Activated T-cell treated with anti-CD3 and anti-CD28 coated beads, Interleukin-2, amount 50 U/mL, for 72 hours (primary cell): ENCODE results near the gene HSH2D. TPM values are rescaled to one million over a fixed set of nuclear protein-coding genes. Genes with fewer than 3 reads are reported as not detected.
"Not testable (repeated sequence)": the region's sequence is repeated elsewhere in the genome, so short reads cannot be mapped to it uniquely, and the experiment has no call there.

Source experiments
- ATAC-seq, 2 donors: fragments of 150-1000 bp; cut with Tn5 transposase; replicated peaks in 1 of 2; 2 replicates each; pipeline ENCODE4 v1.10.0; 2021; ENCODE audit warnings: moderate library complexity in 2 of 2, mild to moderate bottlenecking in 1 of 2
- DNase-seq, 2 donors: peaks; one replicate each; pipeline ENCODE4 v3.0.0; 2021 to 2022; ENCODE audit warnings: mixed read lengths in 1 of 2
- H3K27ac Mint-ChIP-seq: one replicate; pipeline ENCODE4 v1.8.0; 2022; ENCODE audit warnings: mild to moderate bottlenecking, moderate library complexity, mixed read lengths
- H3K27me3 Mint-ChIP-seq: one replicate; pipeline ENCODE4 v1.8.0; 2022; ENCODE audit warnings: low read depth, mixed read lengths
- H3K36me3 Mint-ChIP-seq, 2 donors: one replicate each; pipeline ENCODE4 v1.8.0; 2022; ENCODE audit warnings: mixed read lengths in 2 of 2, mild to moderate bottlenecking in 1 of 2; ENCODE audit not compliant: insufficient read depth in 2 of 2
- H3K4me1 Mint-ChIP-seq: one replicate; pipeline ENCODE4 v1.8.0; 2022; ENCODE audit warnings: low read depth, mixed read lengths
- H3K4me3 Mint-ChIP-seq, 2 donors: one replicate each; pipeline ENCODE4 v1.8.0; 2022; ENCODE audit warnings: mild to moderate bottlenecking in 2 of 2, mixed read lengths in 2 of 2, moderate library complexity in 2 of 2
- H3K9me3 Mint-ChIP-seq, 2 donors: one replicate each; pipeline ENCODE4 v1.8.0; 2022; ENCODE audit warnings: mixed read lengths in 2 of 2
- total RNA-seq, 2 donors: library from RNA; stranded (reverse); gene quantifications; one replicate each; pipeline ENCODE4 v1.2.3, GENCODE V29; 2022

The HSH2D gene, protein sequence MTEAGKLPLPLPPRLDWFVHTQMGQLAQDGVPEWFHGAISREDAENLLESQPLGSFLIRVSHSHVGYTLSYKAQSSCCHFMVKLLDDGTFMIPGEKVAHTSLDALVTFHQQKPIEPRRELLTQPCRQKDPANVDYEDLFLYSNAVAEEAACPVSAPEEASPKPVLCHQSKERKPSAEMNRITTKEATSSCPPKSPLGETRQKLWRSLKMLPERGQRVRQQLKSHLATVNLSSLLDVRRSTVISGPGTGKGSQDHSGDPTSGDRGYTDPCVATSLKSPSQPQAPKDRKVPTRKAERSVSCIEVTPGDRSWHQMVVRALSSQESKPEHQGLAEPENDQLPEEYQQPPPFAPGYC
- total RNA-seq: 10 to 100 TPM; 29.9 to 37.2 TPM

DNA sequence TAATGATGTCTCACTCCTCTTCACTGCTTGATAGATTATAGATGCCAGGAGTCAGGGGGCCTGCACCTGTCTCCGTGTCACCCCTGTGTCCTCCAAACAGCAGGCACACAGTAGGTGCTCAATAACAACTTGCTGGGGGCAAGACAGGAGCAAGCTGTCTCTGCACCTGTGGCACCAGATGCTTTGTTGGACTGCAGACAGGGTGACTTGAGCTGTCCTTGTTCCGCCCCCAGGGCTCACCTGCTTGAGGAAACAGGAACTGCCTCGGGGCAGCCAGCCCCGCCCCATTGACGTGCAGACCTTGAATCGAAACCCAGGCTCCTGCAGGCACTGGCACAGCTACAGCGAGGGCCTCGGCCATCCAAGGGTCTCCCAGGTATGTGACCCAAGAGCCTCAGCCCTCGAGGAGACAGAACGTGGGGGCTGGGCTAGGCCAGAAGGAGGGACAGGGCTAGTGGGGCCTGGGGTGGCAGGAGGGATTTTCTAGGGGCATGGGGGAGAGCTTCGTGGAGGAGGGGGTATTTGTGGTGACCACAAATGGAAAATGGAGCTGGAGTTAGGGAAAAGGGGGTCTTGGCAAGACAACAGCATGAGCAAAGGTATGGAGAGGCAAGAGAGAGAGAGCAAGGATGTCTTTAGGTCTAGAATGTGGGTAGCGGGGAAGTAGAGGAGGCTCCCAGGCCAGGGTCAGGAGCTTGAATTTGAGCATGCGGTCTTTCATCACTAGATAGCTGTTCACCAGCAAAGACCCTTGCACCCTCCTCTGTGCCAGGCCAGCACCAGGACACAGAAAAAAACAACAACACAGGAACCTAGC is at the start of gene HSH2D:
TSS of gene HSH2D (plus strand) at position 287 of the 817 bp plus-strand sequence. CDS start 5,066 bp downstream, outside the sequence.
- no peaks in the 10 kb centered on the region for H3K27me3 Mint-ChIP-seq
- H3K4me3 Mint-ChIP-seq: peak within 1 kb of the TSS; percentile 95 to 99
- ATAC-seq (peak; percentile 96 to 99), DNase-seq (peak; percentile 84 to 86)
- H3K4me1 Mint-ChIP-seq: peaks cover 39% of the 10 kb centered on the region
- no peaks in the 10 kb centered on the region for H3K9me3 Mint-ChIP-seq
- peak within 1 kb of the TSS; percentile 91 for H3K27ac Mint-ChIP-seq
- peaks cover 6 to 8% of the 10 kb centered on the region in 2 donors for H3K36me3 Mint-ChIP-seq

DNA sequence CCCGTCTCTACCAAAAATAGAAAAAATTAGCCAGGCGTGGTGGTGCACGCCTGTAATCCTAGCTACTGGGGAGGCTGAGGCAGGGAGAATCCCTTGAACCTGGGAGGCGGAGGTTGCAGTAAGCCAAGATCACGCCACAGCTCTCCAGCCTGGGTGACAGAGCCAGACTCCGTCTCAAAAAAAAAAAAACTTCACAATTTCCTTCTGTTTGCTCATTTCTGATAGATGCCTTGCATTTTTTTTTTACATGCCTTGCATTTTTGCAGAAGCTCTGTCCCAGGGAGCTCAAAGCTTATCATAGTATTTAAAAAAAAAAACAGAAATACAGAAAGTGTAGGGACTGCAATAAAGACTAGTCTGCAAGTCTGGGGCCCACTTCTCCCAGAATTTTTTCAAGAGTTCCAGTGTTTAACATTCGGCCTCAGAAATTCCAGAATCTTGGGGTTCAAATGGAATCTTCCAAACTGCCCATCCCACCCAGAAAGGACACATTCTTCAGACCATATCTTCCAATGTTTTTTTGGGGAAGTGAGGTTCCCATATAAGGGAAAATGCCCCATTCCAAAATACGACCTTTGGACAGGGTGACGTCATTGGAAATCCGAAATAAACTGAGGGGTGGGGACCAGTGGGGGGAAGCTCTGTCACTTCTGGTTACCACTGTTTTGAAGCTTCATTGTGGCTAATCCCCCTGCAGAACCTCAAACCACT is 49.0 kb upstream of the HSH2D start:
- Mint-ChIP-seq H3K27me3 (no peaks in the 10 kb centered on the region), H3K4me1 (peaks cover 53% of the 10 kb centered on the region), H3K4me3 (peak overlapping the region; percentile 21 to 72), H3K27ac (no peak overlapping the region), H3K36me3 (peaks cover 40 to 63% of the 10 kb centered on the region in 2 donors), H3K9me3 (no peaks in the 10 kb centered on the region)
- ATAC-seq: no peak
- DNase-seq: no peak

DNA sequence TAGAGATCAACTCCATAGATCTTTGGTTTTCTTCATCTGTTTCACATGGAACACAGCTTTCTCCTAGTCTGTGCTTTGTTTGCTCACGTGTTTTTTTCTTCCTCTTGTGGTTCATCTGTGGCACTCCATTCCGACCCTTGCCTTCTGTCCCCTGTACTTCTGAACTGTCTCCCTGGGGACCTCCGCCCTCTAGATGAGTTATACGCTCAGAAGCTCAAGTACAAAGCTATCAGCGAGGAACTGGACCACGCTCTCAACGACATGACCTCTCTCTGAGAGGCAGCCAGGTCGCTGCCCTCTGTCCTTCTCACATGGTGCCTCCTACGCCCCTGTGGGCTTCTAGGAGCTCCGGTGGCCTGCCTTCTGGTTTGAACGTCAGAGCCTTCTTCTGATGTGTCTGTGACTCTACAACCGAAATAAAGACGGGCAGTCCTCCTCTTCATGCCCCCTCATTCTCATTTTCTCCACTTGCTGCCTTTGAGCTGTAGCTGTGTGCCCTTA is 48.4 kb upstream of the HSH2D start:
- Mint-ChIP-seq H3K9me3 (no peaks in the 10 kb centered on the region), H3K36me3 (peaks cover 40 to 67% of the 10 kb centered on the region in 2 donors), H3K4me1 (peaks cover 53% of the 10 kb centered on the region), H3K27ac (peak overlapping the region; percentile 29), H3K4me3 (peak overlapping the region; percentile 21 to 72), H3K27me3 (no peaks in the 10 kb centered on the region)
- peak; percentile 75 to 88 for ATAC-seq
- DNase-seq: peak in 1 of 2 donors; percentile 50

DNA sequence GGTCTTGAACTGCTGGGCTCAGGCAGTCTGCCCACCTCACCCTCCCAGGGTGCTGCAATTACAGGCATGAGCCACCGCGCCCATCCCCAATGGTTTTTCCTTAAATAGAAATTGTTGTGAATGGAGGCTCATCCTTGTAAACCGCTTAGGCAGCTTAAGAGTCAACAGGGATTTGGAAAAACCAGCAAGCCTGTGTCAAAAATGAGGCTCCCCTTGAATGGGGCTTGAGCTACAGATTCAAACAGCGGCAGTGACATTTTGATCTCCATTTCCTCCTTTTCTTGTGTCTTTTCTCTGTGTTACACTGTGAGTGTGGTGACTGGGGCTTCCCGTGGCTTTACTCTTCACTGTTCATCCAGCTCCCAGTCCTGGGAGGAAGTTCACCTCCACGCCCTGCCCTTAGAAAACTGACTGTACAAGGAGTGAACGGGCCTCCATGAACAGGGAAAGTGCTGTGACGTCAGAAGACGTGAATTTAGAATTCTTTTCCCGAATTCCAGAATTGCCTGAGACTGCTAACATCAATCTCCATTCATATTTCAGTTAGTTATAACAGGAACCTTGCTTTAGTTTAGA is 47.1 kb upstream of the HSH2D start:
- Mint-ChIP-seq H3K27ac (peak overlapping the region; percentile 62), H3K36me3 (peaks cover 37 to 66% of the 10 kb centered on the region in 2 donors)

DNA sequence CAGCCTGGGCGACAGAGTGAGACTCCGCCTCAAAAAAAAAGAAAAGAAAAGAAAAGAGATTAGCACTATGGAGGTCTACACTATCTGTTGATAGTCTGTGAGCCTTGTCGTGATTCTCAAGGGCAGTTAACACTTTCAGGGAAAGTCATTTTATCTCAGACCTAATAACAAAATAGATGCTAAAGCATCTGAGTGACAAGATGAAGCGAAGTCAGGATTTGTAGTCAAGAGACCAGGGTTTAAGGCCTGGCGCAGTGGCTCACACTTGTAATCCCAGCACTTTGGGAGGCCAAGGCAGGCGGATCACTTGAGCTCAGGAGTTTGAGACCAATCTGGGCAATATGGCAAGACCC is 45.1 kb upstream of the HSH2D start:
- no peak for ATAC-seq
- H3K27me3 Mint-ChIP-seq: no peaks in the 10 kb centered on the region

More for the DNA sequence above, 47.1 kb upstream of the HSH2D start:
- DNase-seq (no peak), ATAC-seq (no peak)
- H3K4me1 Mint-ChIP-seq: peaks cover 53% of the 10 kb centered on the region
- no peaks in the 10 kb centered on the region for H3K27me3 Mint-ChIP-seq
- peak overlapping the region in 1 of 2 donors; percentile 51 for H3K4me3 Mint-ChIP-seq
- H3K9me3 Mint-ChIP-seq: no peaks in the 10 kb centered on the region

DNA sequence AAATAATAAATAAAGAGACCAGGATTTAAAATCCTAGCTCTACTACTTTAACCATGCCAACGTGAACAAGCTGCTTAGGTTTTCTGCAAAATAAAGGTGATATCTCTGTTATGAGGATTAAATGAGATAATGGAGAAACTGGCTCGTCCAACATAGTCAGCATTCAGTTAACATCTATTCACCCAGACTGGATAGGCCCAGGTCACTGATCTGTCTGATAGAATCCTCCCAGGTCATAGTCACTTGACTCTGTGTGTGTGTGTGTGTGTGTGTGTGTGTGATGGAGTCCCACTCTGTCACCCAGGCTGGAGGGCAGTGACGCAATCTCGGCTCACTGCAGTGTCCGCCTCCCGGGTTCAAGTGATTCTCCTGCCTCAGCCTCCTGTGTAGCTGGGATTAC is 44.7 kb upstream of the HSH2D start:
- Mint-ChIP-seq H3K4me3 (no peak overlapping the region), H3K36me3 (peaks cover 30 to 61% of the 10 kb centered on the region in 2 donors), H3K9me3 (no peaks in the 10 kb centered on the region), H3K4me1 (peaks cover 37% of the 10 kb centered on the region), H3K27me3 (no peaks in the 10 kb centered on the region), H3K27ac (no peak overlapping the region)
- ATAC-seq (no peak), DNase-seq (no peak)

More for the DNA sequence above, 45.1 kb upstream of the HSH2D start:
- Mint-ChIP-seq H3K27ac (peak overlapping the region; percentile 75), H3K4me1 (peaks cover 41% of the 10 kb centered on the region), H3K9me3 (no peaks in the 10 kb centered on the region), H3K36me3 (peaks cover 34 to 61% of the 10 kb centered on the region in 2 donors), H3K4me3 (no peak overlapping the region)
- DNase-seq: no peak

DNA sequence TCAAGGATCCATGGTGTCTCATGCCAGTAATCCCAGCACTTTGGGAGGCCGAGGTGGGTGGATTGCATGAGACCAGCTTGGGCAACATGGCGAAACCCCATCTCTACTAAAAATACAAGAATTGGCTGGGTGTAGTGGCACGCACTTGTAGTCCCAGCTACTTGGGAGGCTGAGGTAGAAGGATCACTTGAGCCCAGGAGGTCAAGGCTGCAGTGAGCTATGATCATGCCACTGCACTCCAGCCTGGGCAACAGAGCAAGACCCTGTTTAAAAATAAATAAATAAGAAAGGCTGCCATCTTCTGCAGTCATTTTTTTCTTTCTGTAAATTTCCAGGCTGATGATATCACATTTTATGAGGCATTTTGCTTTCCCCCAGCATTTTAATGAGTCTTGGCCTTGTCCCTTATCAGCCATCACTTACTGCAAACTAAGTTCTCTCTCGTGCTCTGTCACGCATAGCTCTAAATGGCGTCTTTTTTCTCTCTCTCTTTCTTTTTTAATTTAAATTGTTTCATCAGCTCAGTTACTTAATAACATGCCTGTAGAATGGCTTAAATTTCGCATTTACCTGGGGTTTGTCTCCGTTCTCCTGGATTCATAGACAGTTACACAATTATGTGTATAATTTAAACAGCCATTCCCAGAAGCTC is 44.0 kb upstream of the HSH2D start:
- H3K4me3 Mint-ChIP-seq, DNase-seq, H3K27me3 Mint-ChIP-seq, ATAC-seq, H3K9me3 Mint-ChIP-seq: not testable (repeated sequence)
- H3K4me1 Mint-ChIP-seq: peaks cover 33% of the 10 kb centered on the region
- peaks cover 29 to 59% of the 10 kb centered on the region in 2 donors for H3K36me3 Mint-ChIP-seq
- peak overlapping the region; percentile 87 for H3K27ac Mint-ChIP-seq

DNA sequence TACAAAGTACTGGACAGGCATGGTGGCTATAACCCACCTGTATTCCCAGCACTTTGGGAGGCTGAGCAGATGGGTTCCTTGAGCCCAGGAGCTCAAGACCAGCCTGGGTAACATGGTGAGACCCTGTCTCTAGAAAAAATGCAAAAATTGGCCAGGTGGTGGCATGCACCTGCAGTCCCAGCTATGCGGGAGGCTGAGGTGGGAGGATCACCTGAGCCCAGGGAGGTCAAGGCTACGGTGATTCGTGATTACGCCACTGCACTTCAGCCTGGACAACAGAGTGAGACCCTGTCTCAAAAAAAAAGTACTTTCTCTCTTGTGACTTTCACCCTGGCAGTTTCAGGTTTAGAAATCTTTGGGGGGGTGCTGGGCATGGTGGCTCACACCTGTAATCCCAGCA is 43.0 kb upstream of the HSH2D start:
- Mint-ChIP-seq H3K9me3 (no peaks in the 10 kb centered on the region), H3K27ac (no peak overlapping the region), H3K27me3 (no peaks in the 10 kb centered on the region), H3K36me3 (peaks cover 23 to 48% of the 10 kb centered on the region in 2 donors), H3K4me1 (peaks cover 25% of the 10 kb centered on the region), H3K4me3 (no peak overlapping the region)
- ATAC-seq (no peak), DNase-seq (no peak)

DNA sequence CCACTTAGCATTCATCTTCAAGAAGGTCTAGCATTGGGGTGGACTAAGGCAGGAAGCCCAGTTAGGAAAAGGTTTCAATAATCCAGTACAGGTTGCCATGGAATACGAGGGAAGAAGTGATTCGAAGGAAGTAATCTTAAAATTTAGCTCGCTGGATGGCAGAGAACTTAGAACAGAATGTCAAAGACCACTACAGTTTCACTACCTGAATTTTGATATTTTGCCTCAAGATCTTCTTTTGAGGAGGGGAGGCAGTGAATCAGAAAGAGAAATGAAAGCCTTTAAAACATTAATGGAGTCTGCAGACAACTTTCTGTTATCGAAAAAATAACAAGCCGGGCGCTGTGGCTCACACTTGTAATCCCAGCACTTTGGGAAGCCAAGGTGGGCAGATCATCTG is 38.8 kb upstream of the HSH2D start:
- Mint-ChIP-seq H3K27ac (peak overlapping the region; percentile 77), H3K27me3 (no peaks in the 10 kb centered on the region), H3K9me3 (no peaks in the 10 kb centered on the region), H3K4me1 (peaks cover 4% of the 10 kb centered on the region), H3K36me3 (peaks cover 6 to 22% of the 10 kb centered on the region in 2 donors), H3K4me3 (no peak overlapping the region)
- ATAC-seq: no peak
- no peak for DNase-seq

DNA sequence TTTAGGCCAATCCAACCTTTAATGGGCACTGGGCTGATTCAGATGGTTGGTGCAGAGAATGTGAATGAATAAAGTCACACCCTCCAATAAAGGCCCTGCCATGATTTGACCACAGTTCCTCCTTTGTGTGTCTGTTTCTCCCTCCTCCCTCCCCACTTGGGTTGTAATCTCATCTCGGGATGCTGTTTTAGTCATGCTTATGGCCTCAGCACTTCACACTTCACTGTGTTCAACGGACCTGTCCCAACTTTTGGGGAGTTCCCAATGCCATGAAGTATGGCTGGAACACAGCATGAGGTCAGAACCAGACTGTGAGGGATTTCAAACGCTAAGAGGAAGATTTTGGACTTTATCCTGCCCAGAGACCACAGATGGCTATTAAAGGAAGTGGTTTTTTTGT is 37.4 kb upstream of the HSH2D start:
- no peaks in the 10 kb centered on the region for H3K9me3 Mint-ChIP-seq
- H3K4me1 Mint-ChIP-seq: peaks cover 7% of the 10 kb centered on the region
- H3K27ac Mint-ChIP-seq: no peak overlapping the region
- peaks cover 5 to 16% of the 10 kb centered on the region in 2 donors for H3K36me3 Mint-ChIP-seq
- H3K27me3 Mint-ChIP-seq: no peaks in the 10 kb centered on the region
- H3K4me3 Mint-ChIP-seq: no peak overlapping the region
- ATAC-seq: peak; percentile 23 to 60
- no peak for DNase-seq

DNA sequence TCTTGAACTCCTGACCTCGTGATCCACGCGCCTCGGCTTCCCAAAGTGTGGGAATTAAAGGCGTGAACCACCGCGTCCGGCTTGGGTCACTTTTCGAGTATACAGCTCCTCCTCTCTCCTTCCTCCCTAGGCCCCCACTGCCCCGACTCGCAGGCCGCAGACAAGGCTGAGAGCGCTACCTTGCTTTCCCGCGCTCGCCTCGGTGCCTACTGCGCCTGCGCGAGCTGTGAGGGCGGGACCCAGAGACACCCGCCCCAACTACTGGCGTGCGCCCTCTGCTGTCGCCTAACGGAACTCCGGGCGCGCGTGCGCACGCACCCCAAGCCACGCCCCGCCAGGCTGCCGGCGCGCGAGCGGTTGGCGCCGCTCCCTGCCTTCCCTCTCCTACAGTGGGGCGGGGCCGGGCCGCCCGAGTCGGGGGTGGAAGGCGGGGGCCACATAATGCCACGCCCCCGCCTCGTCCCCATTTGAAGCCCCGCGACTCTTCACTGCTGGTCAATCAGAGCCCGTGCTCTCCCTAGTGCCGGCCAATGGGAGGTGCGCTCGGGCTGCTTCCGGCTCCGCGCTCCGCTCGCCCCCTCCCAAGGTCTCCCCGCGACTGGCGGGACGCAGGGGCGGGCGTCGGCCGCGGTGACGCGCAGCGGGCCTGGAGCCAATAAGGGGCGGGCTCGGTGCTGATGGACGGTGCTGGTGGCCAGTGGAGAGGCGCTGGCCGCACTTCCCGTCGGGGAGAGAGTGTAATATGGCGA is 32.2 kb upstream of the HSH2D start, which contains the start of gene RAB8A:
TSS of gene RAB8A (plus strand) at position 730 of the 749 bp plus-strand sequence. CDS start at position 743, 13 bp downstream.
- Mint-ChIP-seq H3K4me3 (peak within 1 kb of the TSS; percentile 97 to 98), H3K36me3 (peaks cover 2% of the 10 kb centered on the region in 2 donors), H3K27ac (peak within 1 kb of the TSS; percentile 93), H3K9me3 (no peaks in the 10 kb centered on the region), H3K4me1 (peaks cover 43% of the 10 kb centered on the region), H3K27me3 (no peaks in the 10 kb centered on the region)
- ATAC-seq (peak; percentile 93), DNase-seq (peak; percentile 99 to 100)
